GM23248 (cell line): ENCODE results near the gene COL9A1.

Source experiments
- EZH2 ChIP-seq: fragments of 200-600 bp; sonication (generic); IDR thresholded peaks from 2 replicates; pipeline ENCODE4 v1.6.1; 2018; ENCODE audit warnings: antibody characterized with exemption, mild to moderate bottlenecking; ENCODE audit not compliant: insufficient read depth, poor library complexity, severe bottlenecking
- EZH2phosphoT487 ChIP-seq: fragments of 200-600 bp; sonication (generic); IDR thresholded peaks from 2 replicates; pipeline ENCODE4 v1.6.1; 2018; ENCODE audit warnings: antibody characterized with exemption, moderate library complexity, mild to moderate bottlenecking, low read depth; ENCODE audit not compliant: insufficient read depth

DNA sequence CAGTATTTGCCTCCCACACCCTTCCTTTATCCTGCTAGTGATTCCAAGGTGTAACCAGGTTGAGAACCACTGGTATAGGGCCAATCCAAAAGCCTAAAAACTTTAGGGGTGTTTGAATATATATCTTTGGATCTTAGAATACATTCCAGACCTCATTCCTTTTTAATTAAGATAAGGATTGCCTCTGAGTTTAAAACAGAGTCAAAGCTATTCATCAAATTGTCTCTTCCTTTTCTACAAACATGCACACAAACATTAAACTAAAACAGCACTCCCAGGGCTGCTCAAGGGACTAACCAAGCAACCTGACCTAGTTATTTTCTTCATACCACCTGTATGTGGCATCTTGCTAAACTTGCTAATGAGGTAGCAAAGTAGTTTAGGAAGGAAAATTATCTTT, 22.1 kb upstream of the COL9A1 start:
- TF ChIP-seq EZH2 (no peak), EZH2phosphoT487 (no peak)
